GM12878 (cell line): ENCODE measurements around the gene SIK3. TPM values are rescaled to one million over a fixed set of nuclear protein-coding genes. Genes with fewer than 3 reads are reported as not detected.
"Not testable (repeated sequence)": the region's sequence is repeated elsewhere in the genome, so short reads cannot be mapped to it uniquely, and the experiment has no call there.

ENCODE experiments used
- ATAC-seq: fragments of 200-7000 bp; cut with Tn5 transposase; 3 replicates; pipeline ENCODE4 v1.9.1; 2020; ENCODE audit warnings: mild to moderate bottlenecking, moderate library complexity
- BruUV-seq: library from RNA; stranded (reverse); fragments of 400-500 nt; replicated peaks from 2 replicates; lab custom pipeline; 2021; lab: Mats Ljungman, UMichigan
- CTCF ChIA-PET: fragments of 300-600 bp; sonication (Branson Sonifier 250); formaldehyde crosslinking; extraction: SDS; loops from one replicate; lab custom pipeline; 2021; ENCODE audit warnings: inconsistent platforms; lab: Yijun Ruan, JAX
- POLR2A ChIA-PET: fragments of 350-600 bp; formaldehyde crosslinking; extraction: SDS; loops from one replicate; lab custom pipeline; 2021; ENCODE audit warnings: inconsistent platforms; lab: Charles Lee
- RAD21 ChIA-PET: fragments of 300-600 bp; sonication (Branson Sonifier 250); formaldehyde crosslinking; loops from one replicate; lab custom pipeline; 2023; ENCODE audit warnings: antibody characterized with exemption; ENCODE audit not compliant: unreplicated experiment; lab: Charles Lee
- SMC1A ChIA-PET: fragments of 300-600 bp; sonication (Branson Sonifier 250); formaldehyde crosslinking; loops from one replicate; lab custom pipeline; 2023; ENCODE audit not compliant: unreplicated experiment, uncharacterized antibody; lab: Charles Lee
- DNase-seq: peaks from one replicate; pipeline ENCODE4 v3.0.0-alpha.2; 2011; ENCODE audit warnings: low read depth, low spot score
- FAIRE-seq: peaks from 3 replicates; lab custom pipeline; 2011; peaks lifted over from hg19 to GRCh38; lab: Jason Lieb, UNC
- H2AFZ ChIP-seq: 2 replicates; pipeline ENCODE4 v1.6.0; 2011; ENCODE audit warnings: low read depth, low read length, control low read depth; ENCODE audit not compliant: control insufficient read depth
- H3K27ac ChIP-seq: 2 replicates; pipeline ENCODE4 v1.5.1; 2011; ENCODE audit warnings: control low read depth; ENCODE audit not compliant: control insufficient read depth, insufficient read depth
- H3K27me3 ChIP-seq, 2 experiments: replicated peaks in 1 of 2; 2 replicates each; pipeline versions ENCODE4 v1.6.0 to v1.6.1; 2011; ENCODE audit warnings: low read length in 1 of 2; ENCODE audit not compliant: control insufficient read depth in 2 of 2, insufficient read depth in 2 of 2
- H3K36me3 ChIP-seq, 2 experiments: 2 replicates each; pipeline ENCODE4 v1.5.1; 2011; ENCODE audit warnings: low read length in 1 of 2; ENCODE audit not compliant: control insufficient read depth in 2 of 2, insufficient read depth in 2 of 2
- H3K4me1 ChIP-seq: 2 replicates; pipeline ENCODE4 v1.6.1; 2011; ENCODE audit warnings: mild to moderate bottlenecking, low read length, moderate library complexity, mixed read lengths; ENCODE audit not compliant: control insufficient read depth, insufficient read depth
- H3K4me2 ChIP-seq: 2 replicates; pipeline ENCODE4 v1.6.0; 2011; ENCODE audit warnings: control low read depth; ENCODE audit not compliant: control insufficient read depth, insufficient read depth
- H3K4me3 ChIP-seq: fragments of 200-600 bp; sonication (generic); 2 replicates; pipeline ENCODE4 v1.5.1; 2016
- H3K79me2 ChIP-seq: 2 replicates; pipeline ENCODE4 v1.6.0; 2011; ENCODE audit warnings: low read length; ENCODE audit not compliant: control insufficient read depth, insufficient read depth
- H3K9ac ChIP-seq: 2 replicates; pipeline ENCODE4 v1.8.0; 2011; ENCODE audit warnings: low read length, control low read depth, mixed read lengths; ENCODE audit not compliant: control insufficient read depth, insufficient read depth
- H3K9me3 ChIP-seq: replicated peaks from 3 replicates; pipeline ENCODE4 v1.5.1; 2011; ENCODE audit warnings: mild to moderate bottlenecking, low read length; ENCODE audit not compliant: control insufficient read depth, insufficient read depth
- H4K20me1 ChIP-seq: 2 replicates; pipeline ENCODE4 v1.6.0; 2011; ENCODE audit not compliant: control insufficient read depth, insufficient read depth
- CBX5 ChIP-seq: sonication (generic); IDR thresholded peaks from 2 replicates; pipeline ENCODE4 v1.6.1; 2016; ENCODE audit warnings: low read depth, moderate library complexity, mild to moderate bottlenecking, inconsistent platforms
- CEBPB ChIP-seq, 2 experiments: fragments of 150-350 bp in 1 of 2; IDR thresholded peaks; 2 replicates each; pipeline ENCODE4 v1.6.1; 2012 to 2014; ENCODE audit warnings: low read depth in 2 of 2, low read length in 2 of 2, borderline replicate concordance in 1 of 2, inconsistent platforms in 1 of 2
- GABPA ChIP-seq: IDR thresholded peaks from 2 replicates; pipeline ENCODE4 v1.6.1; 2014; ENCODE audit warnings: antibody characterized with exemption, low read depth, mild to moderate bottlenecking, inconsistent platforms
- HSF1 ChIP-seq: fragments of 150-350 bp; IDR thresholded peaks from 2 replicates; pipeline ENCODE4 v1.6.1; 2014; ENCODE audit warnings: mild to moderate bottlenecking, low read depth, low read length
- MAX ChIP-seq: IDR thresholded peaks from 2 replicates; pipeline ENCODE4 v1.6.1; 2012; ENCODE audit warnings: low read depth, low read length, improper control_type of control experiment
- PML ChIP-seq: IDR thresholded peaks from 2 replicates; pipeline ENCODE4 v1.6.1; 2012; ENCODE audit warnings: low read length, inconsistent platforms
- POLR2A ChIP-seq: IDR thresholded peaks from 2 replicates; pipeline ENCODE4 v1.6.1; 2011; ENCODE audit warnings: low read depth, mild to moderate bottlenecking, low read length
- SKIL ChIP-seq: fragments of 450-650 bp; IDR thresholded peaks from 2 replicates; pipeline ENCODE4 v1.6.1; 2017; ENCODE audit warnings: mild to moderate bottlenecking, low read depth, inconsistent platforms; ENCODE audit not compliant: poor library complexity, severe bottlenecking
- SP1 ChIP-seq: IDR thresholded peaks from one replicate; pipeline ENCODE4 v1.6.1; 2011; ENCODE audit warnings: low read depth, low read length
- SREBF2 ChIP-seq: IDR thresholded peaks from 2 replicates; pipeline ENCODE4 v1.6.1; 2012; ENCODE audit warnings: mild to moderate bottlenecking, low read length
- SRF ChIP-seq, 2 experiments: IDR thresholded peaks; 2 replicates each; pipeline ENCODE4 v1.6.1; 2011; ENCODE audit warnings: low read depth in 2 of 2, low read length in 2 of 2, mild to moderate bottlenecking in 1 of 2, moderate library complexity in 1 of 2
- TCF3 ChIP-seq: IDR thresholded peaks from 2 replicates; pipeline ENCODE4 v1.6.1; 2012; ENCODE audit warnings: low read depth, mild to moderate bottlenecking, low read length, borderline replicate concordance; ENCODE audit not compliant: insufficient read depth
- WGBS: methylation state at CpG from one replicate; pipeline ENCODE4 v1.1.6; 2016; ENCODE audit warnings: low lambda C conversion rate; ENCODE audit not compliant: insufficient replicate concordance, insufficient coverage; ENCODE audit errors: missing lambda C conversion rate; 5-methylcytosine and 5-hydroxymethylcytosine counted together
- in situ Hi-C: fragments of 300-500 bp; cut with MboI; formaldehyde crosslinking; loops from 9 replicates; pipeline ENCODE4 v1.14.3; 2018; ENCODE audit warnings: mixed read lengths
- intact Hi-C: fragments of 100-400 bp; cut with micrococcal nuclease; formaldehyde crosslinking; loops from one replicate; pipeline ENCODE4 v1.14.2; 2022; ENCODE audit not compliant: unreplicated experiment
- polyA plus RNA-seq, 11 experiments: library from polyadenylated mRNA; depleted of rRNA in 4 of 11; unstranded in 6 of 11; stranded (reverse) in 5 of 11; fragments of >200 nt; fragmentation: Nextera tagmentation in 4 of 11; fragmentation: Illumina TruSeq in 1 of 11; extraction: Ambion mirVana in 4 of 11; extraction: Trizol in 1 of 11; gene quantifications; 1 replicate in 1 of 11; 2 replicates in 10 of 11; pipeline versions ENCODE4 v1.2.1 to v1.2.3, GENCODE V29; 2011 to 2016; ENCODE audit warnings: inconsistent platforms in 2 of 11, missing spikeins in 2 of 11, low read depth in 1 of 11
- total RNA-seq, 4 experiments: library from RNA; depleted of rRNA in 3 of 4; stranded (reverse); fragments of >200 nt in 3 of 4; fragmentation: Illumina TruSeq in 1 of 4; extraction: Trizol in 1 of 4; gene quantifications; 2 replicates each; pipeline versions ENCODE4 v1.2.1 to v1.2.3, GENCODE V29; 2013 to 2021

Gene SIK3
- total and polyA plus RNA-seq, 10 of the 15 experiments (the other 5 are each of a cell fraction or from before 2014, with no cell fraction given): 2.5 to 31.9 (median 11.1) TPM

DNA sequence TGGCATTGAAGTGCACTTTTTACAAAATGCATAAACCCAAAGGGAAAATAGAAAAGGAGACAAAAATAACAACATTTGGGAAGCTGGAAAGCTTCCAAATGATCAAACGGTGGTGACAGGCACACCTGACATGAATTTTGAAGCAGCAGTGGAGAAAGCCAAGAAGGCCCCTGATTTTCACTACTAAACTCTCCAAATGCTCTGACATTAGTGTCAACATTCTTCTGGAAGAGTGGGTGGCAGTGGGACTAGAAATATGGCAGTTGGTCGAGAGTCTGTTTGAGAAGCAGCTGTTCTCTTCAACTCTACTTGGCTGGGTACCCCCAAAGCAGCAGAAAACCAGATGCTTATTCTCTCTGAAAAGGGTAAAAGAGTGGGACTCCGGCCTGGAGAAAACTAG, 294.2 kb downstream of the SIK3 start:
- in situ Hi-C loops (no loop called here), intact Hi-C loops (no loop called here)
- no peaks in the 10 kb centered on the region for H3K79me2 ChIP-seq
- 2% methylated on average over 3 of the region's 3 CpGs for WGBS
- SMC1A ChIA-PET: interaction anchor here (1.0 kb wide), 1 partner anchor 32 kb away, joined by 3 read pairs; no protein-coding TSS in a partner anchor
- no peak overlapping the region for H3K27ac ChIP-seq
- CTCF ChIA-PET: interaction anchor here (1.7 kb wide), 1 partner anchor 32 kb away, joined by 4 read pairs; no protein-coding TSS in a partner anchor
- no peak overlapping the region for H3K4me3 ChIP-seq
- no peak overlapping the region for H3K4me2 ChIP-seq
- TF ChIP-seq HSF1 (no peak), SRF (IDR thresholded peaks at IDR 0.05; ENCODE audit: low read depth in 2 of 2, low read length in 2 of 2) (no peak), SREBF2 (no peak), CBX5 (no peak), SP1 (no peak), SKIL (no peak), TCF3 (no peak), POLR2A (no peak), GABPA (no peak), PML (no peak), MAX (no peak), CEBPB (IDR thresholded peaks at IDR 0.05; ENCODE audit: borderline replicate concordance in 1 of 2, low read depth in 2 of 2, low read length in 2 of 2) (no peak)
- no peaks in the 10 kb centered on the region for H3K36me3 ChIP-seq
- FAIRE-seq (no peak), DNase-seq (no peak), ATAC-seq (no peak)
- no TSS peak for BruUV-seq
- H3K27me3 ChIP-seq: no peaks in the 10 kb centered on the region; a peak in 2 of 4 replicates
- no peaks in the 10 kb centered on the region for H4K20me1 ChIP-seq
- POLR2A ChIA-PET: no interaction called here
- no peak overlapping the region for H2AFZ ChIP-seq
- no peak overlapping the region for H3K9ac ChIP-seq
- no peaks in the 10 kb centered on the region for H3K4me1 ChIP-seq
- no peaks in the 10 kb centered on the region for H3K9me3 ChIP-seq
- RAD21 ChIA-PET: no interaction called here

DNA sequence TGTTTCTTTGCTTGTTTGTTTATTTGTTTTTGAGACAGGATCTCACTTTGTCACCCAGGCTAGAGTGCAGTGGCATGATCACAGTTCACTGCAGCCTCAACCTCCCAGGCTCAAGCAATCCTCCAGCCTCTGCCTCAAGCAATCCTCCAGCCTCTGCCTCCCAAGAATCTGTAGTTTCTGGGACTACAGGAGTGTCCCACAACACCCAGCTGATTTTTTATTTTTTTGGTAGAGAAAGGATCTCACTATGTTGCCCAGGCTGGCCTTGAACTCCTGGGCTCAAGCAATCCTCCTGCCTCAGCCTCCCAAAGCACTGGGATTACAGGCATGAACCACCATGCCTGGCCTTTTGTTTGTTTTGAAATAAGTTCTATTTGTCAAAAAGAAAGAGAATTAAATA, 296.6 kb downstream of the SIK3 start:
- in situ Hi-C loops, H3K27me3 ChIP-seq, BruUV-seq, SMC1A ChIA-PET, H3K4me2 ChIP-seq, FAIRE-seq, H3K79me2 ChIP-seq, H3K36me3 ChIP-seq, RAD21 ChIA-PET, H2AFZ ChIP-seq, H3K4me1 ChIP-seq, intact Hi-C loops, H3K9ac ChIP-seq, ATAC-seq, H3K9me3 ChIP-seq, H3K4me3 ChIP-seq, H4K20me1 ChIP-seq, DNase-seq, POLR2A ChIA-PET, H3K27ac ChIP-seq: not testable (repeated sequence)
- CTCF ChIA-PET: interaction anchor here (1.0 to 2.5 kb wide), 2 partner anchors 11 to 425 kb away, joined by 3 to 10 read pairs; partner anchors contain the start of gene APOA5
